ENCODE measurements around the gene PDE3B. TPM values are rescaled to one million over a fixed set of nuclear protein-coding genes. Genes with fewer than 3 reads are reported as not detected.

PDE3B gene
- total and polyA plus RNA-seq, 12 donors, result 0.42 to 4.2 (median 1.9) TPM

- 90 to 97% (median 95%) methylated on average over 5 of the region's 5 CpGs for WGBS, 4 donors
- no peak overlapping the region for H3K27ac ChIP-seq
- intact Hi-C loops (cut with DNase I), result no loop called here
- TF ChIP-seq CTCF (IDR thresholded peaks at IDR 0.05), result no peak
- TF ChIP-seq POLR2A (IDR thresholded peaks at IDR 0.05), result no peak
- no peak for DNase-seq
- H3K27me3 ChIP-seq, result peaks cover 12% of the 10 kb centered on the region
- peaks cover 6 to 10% of the 10 kb centered on the region in 2 donors for H3K4me1 ChIP-seq (replicated peaks in 1 of 2)
- no peaks in the 10 kb centered on the region for H3K9me3 ChIP-seq (replicated peaks in 1 of 3)
- no peak overlapping the region for H3K4me3 ChIP-seq
- no peaks in the 10 kb centered on the region for H3K36me3 ChIP-seq (replicated peaks in 1 of 2)
These were observed 1.2 kb upstream of the PDE3B start for GRCh38 chr11:14642453-14642852.

DNA sequence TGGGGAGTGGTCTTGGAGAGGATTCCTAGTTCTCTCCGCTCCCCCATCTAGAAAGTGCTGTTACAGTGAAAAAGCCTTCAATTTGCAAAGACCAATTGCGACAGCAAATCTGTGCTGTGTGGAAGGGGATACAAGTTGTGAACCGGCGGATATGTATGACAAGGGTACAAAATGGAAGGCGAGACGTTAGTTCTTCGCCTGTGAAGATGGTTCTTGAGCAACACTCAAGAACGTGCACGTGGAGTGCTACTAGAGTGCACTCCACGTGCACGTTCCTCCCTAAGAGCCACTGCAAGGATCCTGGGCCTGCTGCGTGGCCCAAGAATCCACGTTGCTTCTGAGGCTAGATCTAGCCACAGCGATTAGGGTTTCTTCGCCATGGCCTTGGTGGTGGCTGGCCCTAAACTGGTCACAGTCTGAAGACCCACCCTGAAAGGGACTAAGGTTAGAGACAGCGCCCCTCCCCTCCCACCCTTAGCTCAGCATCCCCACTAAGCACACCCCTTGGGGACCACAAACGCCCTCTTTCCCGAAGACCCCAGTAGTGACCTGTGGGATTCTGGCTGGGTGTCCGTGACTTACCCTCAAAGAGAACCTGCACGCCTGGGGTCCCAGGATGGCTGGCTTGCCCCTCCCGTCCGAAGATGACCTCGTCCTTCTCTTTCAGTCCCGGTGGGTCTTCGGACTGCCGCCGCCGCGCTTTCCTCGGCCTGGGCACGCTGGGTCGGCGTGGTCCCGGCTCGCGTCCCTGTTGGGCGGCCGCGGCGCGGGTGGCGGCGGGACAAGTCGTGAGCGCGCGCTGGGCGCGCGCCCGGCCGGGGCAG, 519 bp upstream of the PDE3B start:
- Histone ChIP-seq H3K36me3 (replicated peaks in 1 of 2) (no peaks in the 10 kb centered on the region), H3K4me3 (peak overlapping the region in 2 of 4 donors; percentile 58 to 68), H3K4me1 (replicated peaks in 1 of 2) (peaks cover 6 to 10% of the 10 kb centered on the region in 2 donors), H3K9me3 (replicated peaks in 1 of 3) (no peaks in the 10 kb centered on the region), H3K27ac (peak overlapping the region in 1 of 5 donors; percentile 72), H3K27me3 (peaks cover 12% of the 10 kb centered on the region)
- TF ChIP-seq POLR2A (IDR thresholded peaks at IDR 0.05) (no peak), CTCF (IDR thresholded peaks at IDR 0.05) (no peak)
- WGBS, 4 donors, result 29 to 82% (median 36%) methylated on average over 16 to 52 of the region's 52 CpGs
- intact Hi-C loops (cut with DNase I), result no loop called here
- DNase-seq, result no peak

DNA sequence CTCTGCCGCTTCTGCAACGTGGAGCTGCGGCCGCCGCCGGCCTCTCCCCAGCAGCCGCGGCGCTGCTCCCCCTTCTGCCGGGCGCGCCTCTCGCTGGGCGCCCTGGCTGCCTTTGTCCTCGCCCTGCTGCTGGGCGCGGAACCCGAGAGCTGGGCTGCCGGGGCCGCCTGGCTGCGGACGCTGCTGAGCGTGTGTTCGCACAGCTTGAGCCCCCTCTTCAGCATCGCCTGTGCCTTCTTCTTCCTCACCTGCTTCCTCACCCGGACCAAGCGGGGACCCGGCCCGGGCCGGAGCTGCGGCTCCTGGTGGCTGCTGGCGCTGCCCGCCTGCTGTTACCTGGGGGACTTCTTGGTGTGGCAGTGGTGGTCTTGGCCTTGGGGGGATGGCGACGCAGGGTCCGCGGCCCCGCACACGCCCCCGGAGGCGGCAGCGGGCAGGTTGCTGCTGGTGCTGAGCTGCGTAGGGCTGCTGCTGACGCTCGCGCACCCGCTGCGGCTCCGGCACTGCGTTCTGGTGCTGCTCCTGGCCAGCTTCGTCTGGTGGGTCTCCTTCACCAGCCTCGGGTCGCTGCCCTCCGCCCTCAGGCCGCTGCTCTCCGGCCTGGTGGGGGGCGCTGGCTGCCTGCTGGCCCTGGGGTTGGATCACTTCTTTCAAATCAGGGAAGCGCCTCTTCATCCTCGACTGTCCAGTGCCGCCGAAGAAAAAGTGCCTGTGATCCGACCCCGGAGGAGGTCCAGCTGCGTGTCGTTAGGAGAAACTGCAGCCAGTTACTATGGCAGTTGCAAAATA, 816 bp downstream of the PDE3B start:
- H3K27ac ChIP-seq, result peak overlapping the region in 3 of 5 donors; percentile 35 to 72 (median 65)
- peak in 6 of 7 donors; percentile 13 to 28 (median 20) for DNase-seq

More for the DNA sequence above, 816 bp downstream of the PDE3B start:
- intact Hi-C loops (cut with DNase I), result no loop called here
- Histone ChIP-seq H3K9me3 (replicated peaks in 1 of 3) (no peaks in the 10 kb centered on the region), H3K27me3 (peaks cover 12% of the 10 kb centered on the region), H3K4me3 (peak overlapping the region in 3 of 4 donors; percentile 28 to 68 (median 58)), H3K4me1 (replicated peaks in 1 of 2) (peaks cover 6 to 10% of the 10 kb centered on the region in 2 donors), H3K36me3 (replicated peaks in 1 of 2) (no peaks in the 10 kb centered on the region)
- TF ChIP-seq POLR2A (IDR thresholded peaks at IDR 0.05) (peak in 1 of 2 donors; percentile 18), CTCF (IDR thresholded peaks at IDR 0.05) (no peak)
- 0 to 2% (median 1%) methylated on average over 12 to 65 of the region's 65 CpGs for WGBS, 4 donors

All from adrenal gland (tissue), 12 donors.